Measurements from ENCODE around the gene DUSP16.

DUSP16 gene

GRCh38 chr12:12465522-12465921 lies 97.1 kb downstream of the DUSP16 start:
- no peak for DNase-seq

- DNase-seq = no peak
Measured at GRCh38 chr12:12461923-12462315, 100.7 kb downstream of the DUSP16 start.

- DNase-seq = no peak
Measured at GRCh38 chr12:12460935-12461922, 101.4 kb downstream of the DUSP16 start.

- DNase-seq = no peak
Measured at GRCh38 chr12:12456637-12457036, 106.0 kb downstream of the DUSP16 start.

GRCh38 chr12:12454315-12454714 lies 108.3 kb downstream of the DUSP16 start:
- no peak for DNase-seq

GRCh38 chr12:12453635-12454034 lies 109.0 kb downstream of the DUSP16 start:
- no peak for DNase-seq

GRCh38 chr12:12452326-12452902 lies 110.2 kb downstream of the DUSP16 start:
- no peak for DNase-seq

- no peak for DNase-seq
Measured at GRCh38 chr12:12451098-12451497, 111.6 kb downstream of the DUSP16 start.

GRCh38 chr12:12450043-12450471 lies 112.6 kb downstream of the DUSP16 start:
- no peak for DNase-seq

- no peak for DNase-seq
Measured at GRCh38 chr12:12449533-12450025, 113.1 kb downstream of the DUSP16 start.

- DNase-seq = no peak
Measured at GRCh38 chr12:12447837-12448236, 114.8 kb downstream of the DUSP16 start.

GRCh38 chr12:12447236-12447635 lies 115.4 kb downstream of the DUSP16 start:
- no peak for DNase-seq

- no peak for DNase-seq
Measured at GRCh38 chr12:12446786-12447185, 115.9 kb downstream of the DUSP16 start.

GRCh38 chr12:12445882-12446181 lies 116.8 kb downstream of the DUSP16 start:
- DNase-seq = no peak

- DNase-seq = no peak
Measured at GRCh38 chr12:12445165-12445881, 117.3 kb downstream of the DUSP16 start.

- no peak for DNase-seq
Measured at GRCh38 chr12:12443431-12443878, 119.2 kb downstream of the DUSP16 start.

- DNase-seq = no peak
Measured at GRCh38 chr12:12442548-12443071, 120.1 kb downstream of the DUSP16 start.

GRCh38 chr12:12441843-12442461 lies 120.7 kb downstream of the DUSP16 start:
- no peak for DNase-seq

- DNase-seq = no peak
Measured at GRCh38 chr12:12441429-12441807, 121.2 kb downstream of the DUSP16 start.

GRCh38 chr12:12440784-12441428 lies 121.8 kb downstream of the DUSP16 start:
- DNase-seq = no peak

- no peak for DNase-seq
Measured at GRCh38 chr12:12439636-12440035, 123.0 kb downstream of the DUSP16 start.

GRCh38 chr12:12436831-12437345 lies 125.8 kb downstream of the DUSP16 start:
- DNase-seq = no peak

Measured in NCI-H524 treated with DMSO at 0.1 percent for 48 hours (cell line).